Retina (tissue), 1 donor: ENCODE measurements around the gene LDHAL6B.
A peak's percentile ranks its signal among the peaks of the same experiment; 100 is the strongest.
"Not testable (repeated sequence)": the region's sequence is repeated elsewhere in the genome, so short reads cannot be mapped to it uniquely, and the experiment has no call there.

Source experiments
- DNase-seq: peaks from one replicate; pipeline ENCODE4 v3.0.0-alpha.2; 2016

Gene LDHAL6B

DNA sequence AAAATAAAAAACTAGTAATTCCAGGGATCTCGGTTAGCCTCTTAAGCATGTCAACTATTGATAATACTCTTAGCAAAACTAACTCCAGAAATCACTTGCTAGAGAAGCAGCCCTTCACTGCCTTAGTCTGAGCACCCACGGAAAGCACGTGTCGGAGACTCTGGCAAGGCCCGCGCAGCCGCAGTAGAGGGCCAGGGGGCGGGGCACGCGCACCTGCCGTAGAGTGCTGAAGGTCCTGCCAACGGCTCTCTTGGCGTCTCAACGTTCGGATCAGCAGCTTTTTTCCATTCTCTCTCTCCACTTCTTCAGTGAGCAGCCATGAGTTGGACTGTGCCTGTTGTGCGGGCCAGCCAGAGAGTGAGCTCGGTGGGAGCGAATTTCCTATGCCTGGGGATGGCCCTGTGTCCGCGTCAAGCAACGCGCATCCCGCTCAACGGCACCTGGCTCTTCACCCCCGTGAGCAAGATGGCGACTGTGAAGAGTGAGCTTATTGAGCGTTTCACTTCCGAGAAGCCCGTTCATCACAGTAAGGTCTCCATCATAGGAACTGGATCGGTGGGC lies at the start of gene LDHAL6B:
Gene LDHAL6B, plus strand, starts transcription at position 221 of the 561 bp plus-strand sequence. Its CDS starts 98 bp downstream, at position 319.
- no peak for DNase-seq

- DNase-seq: no peak
Measured at GRCh38 chr15:59157396-59157795, 49.2 kb upstream of the LDHAL6B start.

GRCh38 chr15:59157840-59158700 lies 48.6 kb upstream of the LDHAL6B start:
- no peak for DNase-seq

DNA sequence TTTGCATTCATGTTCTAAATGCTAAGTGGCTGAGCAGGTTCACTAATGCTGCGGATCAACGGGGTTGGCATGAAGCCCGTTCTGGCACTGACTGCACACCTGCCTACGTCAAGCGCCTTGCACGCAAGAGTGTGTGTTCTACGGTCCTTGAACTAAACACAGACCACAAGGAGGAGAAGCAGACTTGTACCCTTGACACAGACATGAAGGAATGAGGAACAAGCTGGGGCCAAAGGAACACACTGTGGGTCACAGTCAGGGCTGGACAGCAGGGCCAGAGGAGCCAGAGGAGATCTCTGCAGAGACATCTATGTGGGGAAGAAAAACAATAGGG lies 48.0 kb upstream of the LDHAL6B start:
- no peak for DNase-seq

DNA sequence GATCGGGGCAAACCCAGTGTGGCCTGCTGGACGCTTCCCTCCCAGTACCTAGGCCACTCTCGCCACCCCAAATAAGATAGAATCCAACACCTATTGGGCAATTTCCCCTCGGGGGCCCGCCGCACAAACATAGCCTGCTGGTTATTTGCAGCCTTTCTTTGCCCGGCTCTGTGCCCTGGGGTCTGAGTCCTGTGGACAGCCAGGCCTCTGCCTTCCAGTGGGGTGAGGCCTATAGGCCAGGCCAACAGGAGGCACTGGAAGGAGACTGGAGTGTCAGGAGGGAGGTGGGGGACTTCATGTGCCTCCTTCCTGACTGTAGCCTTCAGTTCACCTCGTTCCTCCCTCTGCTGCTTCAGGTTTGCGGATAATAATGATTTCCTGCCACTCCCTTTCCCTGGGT lies 47.4 kb upstream of the LDHAL6B start:
- no peak for DNase-seq

DNA sequence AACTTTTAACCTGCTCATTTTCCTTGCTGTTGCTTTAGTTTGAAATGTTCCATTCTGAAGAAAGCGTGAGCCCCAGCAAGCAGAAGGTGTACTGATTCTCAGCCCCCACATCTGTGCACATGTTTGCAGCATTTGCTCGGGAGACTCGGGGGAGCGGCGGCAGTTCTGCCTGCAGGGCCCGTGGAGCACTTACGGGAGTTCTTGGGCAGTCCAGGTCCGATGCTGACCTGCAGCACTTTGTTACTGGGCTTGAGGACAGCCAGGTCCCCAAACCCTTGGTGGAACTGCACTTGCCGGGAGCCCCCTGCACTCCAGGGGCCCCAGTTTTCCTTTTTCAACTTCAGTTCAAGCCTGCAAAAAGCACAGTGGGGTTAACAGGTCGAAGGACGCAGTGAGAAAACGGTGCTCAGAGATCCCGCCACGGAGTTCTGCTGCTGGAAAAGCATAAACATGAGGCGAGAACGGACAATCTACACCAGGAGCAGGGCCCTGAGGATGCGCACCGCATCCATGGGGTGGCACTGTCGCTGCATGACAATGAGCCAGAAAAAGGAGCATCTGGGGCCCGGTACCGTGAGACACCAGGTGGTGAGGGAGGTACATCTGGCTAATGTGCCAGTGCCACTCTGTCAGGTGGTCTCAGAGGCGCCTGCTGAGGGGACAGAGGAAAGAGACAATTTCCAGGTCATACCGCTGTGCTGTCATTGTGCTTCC lies 45.6 kb upstream of the LDHAL6B start:
- peak; percentile 36 for DNase-seq

- DNase-seq: not testable (repeated sequence)
Measured at GRCh38 chr15:59162080-59162479, 44.6 kb upstream of the LDHAL6B start.

GRCh38 chr15:59165726-59166125 lies 40.9 kb upstream of the LDHAL6B start:
- no peak for DNase-seq

DNA sequence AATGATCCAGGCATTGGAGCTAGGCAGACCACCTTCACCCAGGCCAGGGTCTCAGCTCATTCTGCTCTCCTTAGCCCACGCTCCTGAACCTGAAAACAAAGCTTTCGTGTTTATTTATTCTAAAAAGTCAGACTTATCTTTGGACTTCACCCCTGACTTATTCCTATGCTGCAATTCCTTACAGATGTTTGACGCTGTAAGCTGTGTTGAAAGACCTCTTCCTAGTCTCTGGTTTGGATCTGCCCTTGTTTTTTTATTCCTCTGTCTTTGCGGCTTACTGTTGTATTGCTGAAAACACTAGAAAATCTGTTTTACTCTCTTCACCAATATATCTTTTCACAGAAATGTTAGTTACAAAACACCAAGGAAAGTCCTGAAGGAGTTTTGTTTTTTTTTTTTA lies 40.5 kb upstream of the LDHAL6B start:
- DNase-seq: no peak

DNA sequence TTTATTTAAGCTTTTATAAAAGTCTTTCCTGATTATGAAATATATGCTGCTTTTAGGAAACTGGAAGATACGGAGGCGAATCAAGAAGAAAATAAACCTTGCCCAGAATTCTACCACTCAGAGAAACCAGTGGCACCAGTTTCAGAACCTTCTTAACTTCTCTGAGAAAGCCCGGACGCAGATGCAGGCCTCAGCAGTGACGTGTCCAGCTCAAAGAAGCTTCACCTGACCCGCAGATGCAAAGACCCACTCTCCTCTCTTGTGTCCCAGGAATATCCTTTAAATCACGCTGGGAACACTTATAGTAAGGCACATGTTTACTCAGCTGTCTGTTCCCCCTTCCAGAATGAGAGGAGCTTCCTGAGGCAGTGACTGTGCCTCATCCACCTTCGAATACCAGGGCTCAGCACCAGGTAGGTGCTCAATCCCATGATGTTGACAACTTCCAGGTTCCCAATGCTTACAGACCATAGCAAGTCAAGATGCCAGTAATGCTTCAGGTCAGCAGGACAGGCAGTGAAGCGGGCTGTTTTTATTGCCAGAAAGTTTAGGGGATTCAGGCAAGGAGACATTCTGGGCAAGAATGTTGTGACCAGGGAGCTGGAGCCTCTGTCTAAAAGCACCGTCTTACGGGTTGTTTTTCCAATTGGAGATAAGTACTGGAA lies 39.9 kb upstream of the LDHAL6B start:
- DNase-seq: no peak

DNA sequence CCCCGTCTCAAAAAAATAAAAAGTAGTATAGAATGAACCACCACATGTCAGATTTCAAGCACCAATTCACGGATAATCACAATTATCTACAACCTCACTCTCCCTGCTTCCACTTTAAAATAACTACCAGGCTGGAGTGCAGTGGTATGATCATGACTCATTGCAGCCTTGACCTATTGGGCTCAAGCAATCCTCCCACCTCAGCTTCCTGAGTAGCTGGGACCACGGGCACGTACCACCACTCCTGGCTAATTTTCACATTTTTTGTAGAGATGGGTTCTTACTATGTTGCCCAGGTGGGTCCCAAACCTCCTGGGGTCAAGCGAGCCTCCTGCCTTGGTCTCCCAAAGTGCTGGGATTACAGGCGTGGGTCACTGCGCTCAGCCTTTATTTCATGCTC lies 38.1 kb upstream of the LDHAL6B start:
- no peak for DNase-seq

GRCh38 chr15:59169251-59169708 lies 37.4 kb upstream of the LDHAL6B start:
- DNase-seq: no peak

DNA sequence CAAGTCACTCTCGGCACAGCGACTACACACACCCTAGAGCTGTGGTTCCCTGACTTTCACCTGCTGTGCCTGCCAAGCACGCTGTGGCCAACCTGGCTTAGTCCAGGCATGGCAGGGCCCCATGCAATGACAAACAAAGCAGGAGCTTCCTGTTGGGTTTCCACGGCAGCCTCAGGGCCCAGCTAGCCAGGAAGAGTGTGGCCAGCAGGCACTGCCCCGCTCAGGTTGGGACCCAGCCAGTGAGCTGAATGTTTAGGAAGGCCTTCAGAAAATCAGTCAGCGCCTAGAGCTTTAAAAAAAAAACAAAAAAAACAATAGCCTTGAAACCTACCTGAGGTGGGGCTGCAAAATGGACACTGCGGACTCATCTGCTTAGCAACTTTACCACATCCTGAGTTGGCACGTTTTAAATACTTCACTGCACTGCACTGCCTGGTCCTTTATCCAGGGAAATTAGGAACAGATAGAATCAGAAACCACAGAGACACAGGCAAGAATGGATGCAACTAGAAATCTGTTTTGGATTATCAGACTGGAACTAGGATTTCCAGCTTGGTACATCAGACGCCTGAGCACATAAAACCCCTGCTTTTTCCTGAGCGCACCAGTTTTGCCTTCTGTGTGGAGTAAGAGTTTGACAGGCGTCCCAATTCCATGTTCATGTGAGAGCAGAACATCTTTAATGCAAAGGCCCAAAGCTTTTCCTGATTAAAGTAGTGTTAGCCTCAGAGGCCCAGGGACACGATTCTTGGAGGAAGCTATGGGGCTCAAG lies 36.2 kb upstream of the LDHAL6B start:
- no peak for DNase-seq

DNA sequence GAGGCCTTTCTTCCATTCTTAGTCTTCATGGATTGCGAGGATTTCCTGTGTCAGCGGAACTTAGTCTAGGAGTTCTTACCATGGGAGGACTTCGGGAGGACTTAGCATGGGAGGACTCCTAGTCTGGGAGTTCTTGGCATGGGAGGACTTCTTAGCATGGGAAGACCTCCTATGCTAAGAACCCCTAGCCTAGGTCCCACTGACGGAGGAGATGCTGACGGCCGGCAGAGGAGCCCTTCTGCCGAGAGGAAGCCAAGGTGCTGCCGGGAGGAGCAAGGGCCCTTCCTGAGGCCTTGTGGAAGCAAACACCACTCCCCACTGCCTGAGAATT lies 35.6 kb upstream of the LDHAL6B start:
- DNase-seq: no peak

- DNase-seq: no peak
Measured at GRCh38 chr15:59172289-59172901, 34.2 kb upstream of the LDHAL6B start.

DNA sequence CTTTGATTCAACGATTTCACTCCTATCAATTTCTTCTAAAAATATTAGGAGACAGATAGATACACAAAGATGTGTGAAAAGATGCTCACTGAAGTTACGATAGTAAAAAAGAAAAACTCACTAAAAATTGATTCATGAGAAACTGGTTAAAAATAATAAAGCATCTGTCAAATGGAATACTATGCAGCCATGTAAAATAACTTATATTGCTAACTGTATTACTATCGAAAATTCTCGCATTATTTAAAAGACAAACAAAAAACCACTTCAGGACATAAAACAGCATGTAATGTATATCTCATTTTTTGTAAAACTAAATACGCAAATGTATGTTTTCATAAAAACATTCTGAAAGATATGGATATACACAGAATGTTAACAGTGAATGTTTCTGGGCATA lies 33.4 kb upstream of the LDHAL6B start:
- DNase-seq: no peak

GRCh38 chr15:59174151-59174834 lies 32.4 kb upstream of the LDHAL6B start:
- no peak for DNase-seq

- DNase-seq: peak; percentile 65
Measured at GRCh38 chr15:59174835-59175831, 31.5 kb upstream of the LDHAL6B start.

DNA sequence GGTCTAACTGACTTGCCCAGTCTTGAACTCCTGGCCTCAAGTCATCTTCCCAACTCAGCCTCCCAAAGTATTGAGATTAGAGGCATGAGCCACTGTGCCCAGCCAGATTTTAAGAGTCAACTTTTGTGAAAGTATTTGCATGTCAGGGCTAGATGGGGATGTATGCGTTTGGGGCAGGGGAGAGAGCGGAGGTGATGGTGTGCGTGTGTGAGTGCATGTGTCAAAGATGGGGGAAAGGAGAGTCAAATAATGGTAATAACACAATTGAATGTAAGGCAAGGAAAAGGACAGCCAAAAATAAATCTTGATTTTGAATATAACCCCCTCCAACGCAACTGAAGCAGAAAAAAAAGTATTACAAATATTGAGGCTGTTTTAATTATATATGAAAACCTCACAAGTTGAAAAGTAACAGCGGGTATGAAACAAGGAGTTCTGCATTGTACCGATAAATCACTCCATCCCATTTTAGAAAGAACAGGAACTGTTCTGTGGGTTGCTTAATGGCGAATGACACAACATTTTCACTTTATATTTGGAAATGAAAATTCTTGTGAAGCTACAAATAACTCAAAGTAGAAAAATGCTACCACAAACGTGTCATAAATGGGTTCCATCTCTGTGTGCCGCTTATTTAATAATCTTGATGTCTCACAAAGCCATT lies 29.9 kb upstream of the LDHAL6B start:
- no peak for DNase-seq

- no peak for DNase-seq
Measured at GRCh38 chr15:59177317-59177660, 29.4 kb upstream of the LDHAL6B start.
